Gastrocnemius medialis (tissue), 4 donors: ENCODE data around the gene PLEKHG4B. TPM values are rescaled to one million over a fixed set of nuclear protein-coding genes. Genes with fewer than 3 reads are reported as not detected.
"Not testable (repeated sequence)": the region's sequence is repeated elsewhere in the genome, so short reads cannot be mapped to it uniquely, and the experiment has no call there.

Source experiments
- ATAC-seq, 2 donors: fragments of 150-250 bp; one replicate each; pipeline ENCODE4 v1.9.1; 2016
- DNase-seq, 2 donors: peaks; one replicate each; pipeline ENCODE4 v3.0.0-alpha.2; 2019
- H3K27ac ChIP-seq, 4 donors: fragments of 200-600 bp; sonication (generic); 1 replicate in 1 of 4; 2 replicates in 3 of 4; pipeline ENCODE4 v1.5.1; 2016 to 2018; ENCODE audit warnings: mild to moderate bottlenecking in 2 of 4, moderate library complexity in 1 of 4
- H3K27me3 ChIP-seq, 3 donors: fragments of 200-600 bp; sonication (generic) in 2 of 3; 1 replicate in 1 of 3; 2 replicates in 2 of 3; pipeline versions ENCODE4 v1.5.1 to v1.6.0; 2016 to 2019; ENCODE audit warnings: mild to moderate bottlenecking in 1 of 3, moderate library complexity in 1 of 3
- H3K36me3 ChIP-seq, 2 donors: fragments of 200-600 bp; sonication (generic) in 1 of 2; one replicate each; pipeline ENCODE4 v1.5.1; 2017 to 2018
- H3K4me1 ChIP-seq, 2 donors: fragments of 200-600 bp; sonication (generic) in 1 of 2; one replicate each; pipeline ENCODE4 v1.5.1; 2016 to 2017; ENCODE audit warnings: mild to moderate bottlenecking in 2 of 2
- H3K4me3 ChIP-seq, 4 donors: fragments of 200-600 bp; sonication (generic) in 3 of 4; 1 replicate in 1 of 4; 2 replicates in 3 of 4; pipeline ENCODE4 v1.5.1; 2016 to 2019; ENCODE audit warnings: mild to moderate bottlenecking in 2 of 4
- H3K9me3 ChIP-seq, 3 donors: fragments of 200-600 bp; sonication (generic) in 2 of 3; 1 replicate in 1 of 3; 2 replicates in 2 of 3; pipeline ENCODE4 v1.5.1; 2016 to 2019
- POLR2A ChIP-seq, 2 donors: fragments of 450-650 bp; IDR thresholded peaks; one replicate each; pipeline ENCODE4 v1.6.1; 2017; ENCODE audit warnings: antibody characterized with exemption in 2 of 2, mild to moderate bottlenecking in 2 of 2, moderate library complexity in 2 of 2
- in situ Hi-C, 4 donors: fragments of 200-750 bp; cut with MboI; loops; one replicate each; pipeline versions ENCODE4 v1.15.0 to v1.8.0; 2017; ENCODE audit warnings: low sequenced_read_pairs in 4 of 4
- intact Hi-C: fragments of 100-400 bp; cut with DNase I; formaldehyde crosslinking; loops from one replicate; pipeline ENCODE4 v1.15.1; 2023; ENCODE audit warnings: low total_unique reads
- total RNA-seq, 4 donors: library from RNA; depleted of rRNA; stranded (reverse); fragments of >200 nt; gene quantifications; one replicate each; pipeline versions ENCODE4 v1.1.0 to v1.2.3, GENCODE V29; 2016
- TF ChIP-seq, protein P1 (sequence below), 5 experiments: fragments of 450-650 bp in 3 of 5; fragments of 200-600 bp in 2 of 5; sonication (generic) in 2 of 5; IDR thresholded peaks in 4 of 5; conservative IDR thresholded peaks in 1 of 5; 1 replicate in 4 of 5; 2 replicates in 1 of 5; pipeline ENCODE4 v1.5.1; 2016 to 2019; ENCODE audit warnings: antibody characterized with exemption in 5 of 5, mild to moderate bottlenecking in 3 of 5, moderate library complexity in 3 of 5

PLEKHG4B gene
- total RNA-seq, 4 donors from 2014 or later = not detected

DNA sequence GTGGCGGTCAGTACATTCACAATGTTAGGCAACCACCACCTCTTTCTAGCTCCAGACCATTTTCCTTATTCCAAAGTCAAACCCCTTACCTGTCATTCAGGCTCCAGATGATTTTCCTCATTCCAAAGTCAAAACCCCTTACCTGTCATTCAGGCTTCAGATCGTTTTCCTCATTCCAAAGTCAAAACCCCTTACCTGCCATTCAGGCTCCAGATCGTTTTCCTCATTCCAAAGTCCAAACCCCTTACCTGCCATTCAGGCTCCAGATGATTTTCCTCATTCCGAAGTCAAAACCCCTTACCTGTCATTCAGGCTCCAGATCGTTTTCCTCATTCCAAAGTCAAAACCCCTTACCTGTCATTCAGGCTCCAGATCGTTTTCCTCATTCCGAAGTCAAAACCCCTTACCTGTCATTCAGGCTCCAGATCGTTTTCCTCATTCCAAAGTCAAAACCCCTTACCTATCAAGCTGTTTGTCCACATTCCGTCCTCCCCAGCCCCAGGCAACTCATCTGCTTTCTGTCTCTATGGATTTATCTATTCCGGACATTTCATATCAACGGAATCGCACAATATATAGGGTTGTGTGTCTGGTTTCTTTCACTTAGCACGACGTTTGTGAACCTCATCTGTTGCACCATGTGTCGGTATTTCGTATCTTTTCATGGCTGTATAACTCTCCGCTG lies 5.2 kb downstream of the PLEKHG4B start:
- TF ChIP-seq POLR2A (IDR thresholded peaks at IDR 0.05) = no peak
- TF ChIP-seq, protein P1, sequence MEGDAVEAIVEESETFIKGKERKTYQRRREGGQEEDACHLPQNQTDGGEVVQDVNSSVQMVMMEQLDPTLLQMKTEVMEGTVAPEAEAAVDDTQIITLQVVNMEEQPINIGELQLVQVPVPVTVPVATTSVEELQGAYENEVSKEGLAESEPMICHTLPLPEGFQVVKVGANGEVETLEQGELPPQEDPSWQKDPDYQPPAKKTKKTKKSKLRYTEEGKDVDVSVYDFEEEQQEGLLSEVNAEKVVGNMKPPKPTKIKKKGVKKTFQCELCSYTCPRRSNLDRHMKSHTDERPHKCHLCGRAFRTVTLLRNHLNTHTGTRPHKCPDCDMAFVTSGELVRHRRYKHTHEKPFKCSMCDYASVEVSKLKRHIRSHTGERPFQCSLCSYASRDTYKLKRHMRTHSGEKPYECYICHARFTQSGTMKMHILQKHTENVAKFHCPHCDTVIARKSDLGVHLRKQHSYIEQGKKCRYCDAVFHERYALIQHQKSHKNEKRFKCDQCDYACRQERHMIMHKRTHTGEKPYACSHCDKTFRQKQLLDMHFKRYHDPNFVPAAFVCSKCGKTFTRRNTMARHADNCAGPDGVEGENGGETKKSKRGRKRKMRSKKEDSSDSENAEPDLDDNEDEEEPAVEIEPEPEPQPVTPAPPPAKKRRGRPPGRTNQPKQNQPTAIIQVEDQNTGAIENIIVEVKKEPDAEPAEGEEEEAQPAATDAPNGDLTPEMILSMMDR (IDR thresholded peaks at IDR 0.05 in 4 of 5, conservative IDR thresholded peaks at IDR 0.05 in 1 of 5) = no peak
- ATAC-seq (no peak), DNase-seq (no peak)
- Histone ChIP-seq H3K4me1 (no peaks in the 10 kb centered on the region), H3K36me3 (no peaks in the 10 kb centered on the region), H3K27ac (no peak overlapping the region), H3K4me3 (no peak overlapping the region), H3K9me3 (no peaks in the 10 kb centered on the region), H3K27me3 (peaks cover 41 to 51% (median 41%) of the 10 kb centered on the region in 3 donors)
- in situ Hi-C loops = no loop called here
- intact Hi-C loops = no loop called here

DNA sequence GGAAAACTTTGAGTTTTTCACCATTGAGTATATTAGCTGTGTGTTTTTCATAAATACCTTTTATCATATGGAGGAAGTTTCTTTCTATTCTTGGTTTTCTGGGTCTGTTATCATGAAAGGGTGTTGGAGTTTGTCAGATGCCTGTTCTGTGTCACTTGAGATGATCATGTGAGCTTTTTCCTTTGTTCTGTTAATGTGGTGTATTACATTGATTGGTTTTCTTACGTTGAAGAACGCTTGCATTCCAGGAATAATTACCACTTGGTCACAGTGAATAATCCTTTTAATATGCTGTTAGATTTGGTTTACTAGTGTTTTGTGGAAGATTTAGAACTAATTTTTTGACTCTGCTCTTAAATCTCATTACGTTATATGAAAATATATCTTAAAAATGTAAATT lies 7.8 kb downstream of the PLEKHG4B start:
- ATAC-seq (no peak), DNase-seq (no peak)
- TF ChIP-seq POLR2A (IDR thresholded peaks at IDR 0.05) = no peak
- TF ChIP-seq, protein P1 (IDR thresholded peaks at IDR 0.05 in 4 of 5, conservative IDR thresholded peaks at IDR 0.05 in 1 of 5) = no peak
- Histone ChIP-seq H3K36me3 (no peaks in the 10 kb centered on the region), H3K9me3 (no peaks in the 10 kb centered on the region), H3K4me3 (no peak overlapping the region), H3K27ac (no peak overlapping the region), H3K4me1 (no peaks in the 10 kb centered on the region), H3K27me3 (peaks cover 16 to 31% (median 22%) of the 10 kb centered on the region in 3 donors)
- in situ Hi-C loops = no loop called here
- intact Hi-C loops = no loop called here

DNA sequence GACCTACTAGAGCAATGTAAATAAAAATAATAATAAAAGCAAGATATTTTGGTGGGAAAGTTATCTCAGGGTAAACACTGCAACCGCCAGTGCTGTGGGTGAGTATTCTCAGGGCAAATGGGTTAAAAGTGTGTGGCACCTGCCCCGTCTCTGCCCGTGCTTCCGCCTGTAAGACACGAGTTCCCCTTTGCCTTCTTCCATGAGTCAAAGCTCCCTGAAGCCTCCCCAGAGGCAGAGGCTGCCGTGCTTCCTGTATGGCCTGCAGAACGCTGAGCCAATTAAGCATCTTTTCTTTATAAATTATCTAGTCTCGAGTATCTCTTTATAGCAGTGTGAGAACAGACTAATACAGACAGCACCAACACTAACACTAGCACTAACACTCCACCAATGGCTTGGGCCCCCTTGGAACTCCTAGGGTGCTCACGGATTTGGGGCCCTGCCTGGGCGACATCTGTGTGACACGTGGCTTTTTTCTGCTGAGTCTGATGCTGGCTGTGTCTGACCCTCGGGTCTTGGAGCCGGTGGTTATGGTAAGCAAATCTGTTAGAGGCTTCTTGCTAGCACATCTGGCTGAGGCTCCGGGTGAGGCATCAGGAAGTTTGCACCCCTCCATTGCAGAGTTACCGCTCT lies 10.6 kb downstream of the PLEKHG4B start:
- intact Hi-C loops (no loop called here), in situ Hi-C loops (no loop called here)
- Histone ChIP-seq H3K27ac (no peak overlapping the region), H3K27me3 (peaks cover 9 to 18% (median 16%) of the 10 kb centered on the region in 3 donors), H3K4me1 (no peaks in the 10 kb centered on the region), H3K36me3 (no peaks in the 10 kb centered on the region), H3K4me3 (no peak overlapping the region), H3K9me3 (no peaks in the 10 kb centered on the region)
- TF ChIP-seq POLR2A (IDR thresholded peaks at IDR 0.05) = no peak
- TF ChIP-seq, protein P1 (IDR thresholded peaks at IDR 0.05 in 4 of 5, conservative IDR thresholded peaks at IDR 0.05 in 1 of 5) = no peak
- no peak for DNase-seq
- no peak for ATAC-seq

DNA sequence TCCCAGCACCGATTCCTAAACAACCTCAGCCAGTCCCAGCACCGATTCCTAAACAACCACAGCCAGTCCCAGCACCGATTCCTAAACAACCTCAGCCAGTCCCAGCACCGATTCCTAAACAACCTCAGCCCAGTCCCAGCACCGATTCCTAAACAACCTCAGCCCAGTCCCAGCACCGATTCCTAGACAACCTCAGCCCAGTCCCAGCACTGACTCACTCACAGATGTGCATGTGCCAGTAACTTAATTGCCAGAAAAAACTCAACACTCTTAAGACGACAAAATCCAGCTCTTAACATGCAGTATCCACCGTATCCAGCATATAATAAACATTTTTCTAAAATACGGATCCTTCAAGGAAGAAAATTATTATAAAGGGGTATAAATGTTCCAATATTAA lies 12.1 kb downstream of the PLEKHG4B start:
- intact Hi-C loops, H3K27ac ChIP-seq, H3K4me3 ChIP-seq, ATAC-seq, H3K36me3 ChIP-seq, H3K4me1 ChIP-seq, DNase-seq, in situ Hi-C loops, H3K9me3 ChIP-seq: not testable (repeated sequence)
- peaks cover 8 to 14% (median 11%) of the 10 kb centered on the region in 3 donors for H3K27me3 ChIP-seq

DNA sequence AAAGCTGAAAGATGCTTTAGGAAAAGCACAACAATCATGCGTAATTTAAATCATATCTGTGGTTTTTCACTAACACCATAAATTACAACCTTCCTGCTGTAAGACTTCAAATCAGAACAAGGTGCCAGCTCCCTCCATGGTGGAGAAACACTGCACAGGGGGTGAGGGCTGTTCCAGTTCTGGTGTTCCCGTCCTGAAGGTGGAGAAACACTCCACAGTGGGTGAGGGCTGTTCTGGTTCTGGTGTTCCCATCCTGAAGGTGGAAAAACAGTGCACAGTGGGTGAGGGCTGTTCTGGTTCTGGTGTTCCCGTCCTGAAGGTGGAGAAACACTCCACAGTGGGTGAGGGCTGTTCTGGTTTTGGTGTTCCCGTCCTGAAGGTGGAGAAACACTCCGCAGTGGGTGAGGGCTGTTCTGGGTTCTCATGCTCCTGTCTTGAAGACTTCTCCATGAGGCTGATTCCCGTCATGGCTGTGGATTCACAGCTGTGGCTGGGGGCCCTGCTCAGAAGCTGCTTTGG lies 12.9 kb downstream of the PLEKHG4B start:
- intact Hi-C loops (no loop called here), in situ Hi-C loops (no loop called here)
- H3K36me3 ChIP-seq = no peaks in the 10 kb centered on the region
- no peak for DNase-seq
- no peak for ATAC-seq
- H3K4me1 ChIP-seq = no peaks in the 10 kb centered on the region
- H3K9me3 ChIP-seq = no peaks in the 10 kb centered on the region
- no peak overlapping the region for H3K4me3 ChIP-seq
- TF ChIP-seq, protein P1 (IDR thresholded peaks at IDR 0.05 in 4 of 5, conservative IDR thresholded peaks at IDR 0.05 in 1 of 5) = no peak
- TF ChIP-seq POLR2A (IDR thresholded peaks at IDR 0.05) = no peak
- H3K27me3 ChIP-seq = peaks cover under 1 to 7% (median 4%) of the 10 kb centered on the region in 3 donors
- no peak overlapping the region for H3K27ac ChIP-seq
